HepG2 (cell line): Measurements from ENCODE around the gene CNIH3. TPM values are rescaled to one million over a fixed set of nuclear protein-coding genes. Genes with fewer than 3 reads are reported as not detected.

Source experiments
- ATAC-seq: fragments of 200-7000 bp; cut with Tn5 transposase; 3 replicates; pipeline ENCODE4 v1.9.1; 2020; ENCODE audit warnings: mild to moderate bottlenecking, moderate library complexity
- BruUV-seq: library from RNA; stranded (reverse); fragments of 400-500 nt; replicated peaks from 2 replicates; lab custom pipeline; 2021; lab: Mats Ljungman, UMichigan
- CTCF ChIA-PET: fragments of 300-600 bp; formaldehyde crosslinking; extraction: SDS; loops from one replicate; lab custom pipeline; 2021; ENCODE audit warnings: low total read pairs, inconsistent platforms, low intra/inter-chr PET ratio; lab: Yijun Ruan, JAX
- POLR2A ChIA-PET: fragments of 350-600 bp; sonication (Branson Sonifier 250); formaldehyde crosslinking; loops from one replicate; lab custom pipeline; 2020; ENCODE audit warnings: antibody characterized with exemption, inconsistent platforms; lab: Yijun Ruan, JAX
- DNase-seq: peaks from one replicate; pipeline ENCODE4 v3.0.0-alpha.2; 2015; ENCODE audit warnings: low spot score
- FAIRE-seq: peaks from 3 replicates; lab custom pipeline; 2011; peaks lifted over from hg19 to GRCh38; lab: Jason Lieb, UNC
- H2AFZ ChIP-seq: one replicate; pipeline ENCODE4 v1.6.1; 2011; ENCODE audit warnings: low read length, inconsistent platforms
- H3K27ac ChIP-seq: fragments of 300-600 bp; 3 replicates; pipeline ENCODE4 v1.8.0; 2011; ENCODE audit warnings: mixed run types, mild to moderate bottlenecking, mixed read lengths, low read length, inconsistent platforms; ENCODE audit not compliant: insufficient read depth; ENCODE audit errors: extremely low read length
- H3K27me3 ChIP-seq, 2 experiments: fragments of 200-600 bp in 1 of 2; 2 replicates in 1 of 2; 3 replicates in 1 of 2; pipeline versions ENCODE4 v1.6.0 to v1.8.0; 2011; ENCODE audit warnings: low read length in 2 of 2, mild to moderate bottlenecking in 2 of 2, moderate library complexity in 2 of 2, inconsistent platforms in 1 of 2; ENCODE audit not compliant: insufficient read depth in 2 of 2, control insufficient read depth in 1 of 2
- H3K36me3 ChIP-seq, 2 experiments: fragments of 200-600 bp in 1 of 2; replicated peaks in 1 of 2; 2 replicates in 1 of 2; 3 replicates in 1 of 2; pipeline versions ENCODE4 v1.5.1 to v1.8.0; 2011; ENCODE audit warnings: low read length in 2 of 2, inconsistent platforms in 1 of 2; ENCODE audit not compliant: insufficient read depth in 2 of 2, control insufficient read depth in 1 of 2
- H3K4me1 ChIP-seq: 2 replicates; pipeline ENCODE4 v1.5.1; 2012; ENCODE audit warnings: low read length, inconsistent platforms; ENCODE audit not compliant: insufficient read depth
- H3K4me2 ChIP-seq: 2 replicates; pipeline ENCODE4 v1.6.0; 2011; ENCODE audit warnings: low read depth, low read length, inconsistent platforms
- H3K4me3 ChIP-seq, 3 experiments: fragments of 200-600 bp in 1 of 3; sonication (generic), shearing (Covaris generic) in 1 of 3; replicated peaks in 1 of 3; 2 replicates each; pipeline ENCODE4 v1.5.1; 2011 to 2016; ENCODE audit warnings: low read length in 3 of 3, inconsistent platforms in 2 of 3, low read depth in 2 of 3, mild to moderate bottlenecking in 2 of 3, control low read depth in 1 of 3, mixed read lengths in 1 of 3; ENCODE audit not compliant: insufficient read depth in 1 of 3
- H3K79me2 ChIP-seq: one replicate; pipeline ENCODE4 v1.6.1; 2011; ENCODE audit warnings: low read length, inconsistent platforms; ENCODE audit not compliant: insufficient read depth
- H3K9ac ChIP-seq: 2 replicates; pipeline ENCODE4 v1.6.0; 2011; ENCODE audit warnings: mild to moderate bottlenecking, low read depth, low read length, inconsistent platforms; ENCODE audit not compliant: insufficient read depth
- H3K9me3 ChIP-seq: 2 replicates; pipeline ENCODE4 v1.5.1; 2012; ENCODE audit warnings: mild to moderate bottlenecking, low read length
- H4K20me1 ChIP-seq: 2 replicates; pipeline ENCODE4 v1.6.0; 2011; ENCODE audit warnings: inconsistent platforms, mild to moderate bottlenecking, low read length, moderate library complexity; ENCODE audit not compliant: insufficient read depth
- ASH2L ChIP-seq: fragments of 300-600, 200-600 bp; sonication (generic); IDR thresholded peaks from 2 replicates; pipeline ENCODE4 v1.7.0; 2017; ENCODE audit warnings: low read depth, mild to moderate bottlenecking, moderate library complexity, mixed read lengths, low read length; ENCODE audit not compliant: insufficient read length
- CENPT ChIP-seq: sonication (generic); formaldehyde crosslinking; IDR thresholded peaks from 2 replicates; pipeline ENCODE4 v1.8.0; 2022; ENCODE audit warnings: low read depth, mild to moderate bottlenecking, moderate library complexity, missing genetic modification reagents
- HDAC2 ChIP-seq: sonication (generic); formaldehyde crosslinking; IDR thresholded peaks from 2 replicates; pipeline ENCODE4 v1.4.0; 2020; ENCODE audit warnings: missing genetic modification reagents
- JUN ChIP-seq: sonication (generic); formaldehyde crosslinking; IDR thresholded peaks from 2 replicates; pipeline ENCODE4 v1.4.0; 2020; ENCODE audit warnings: mild to moderate bottlenecking, missing genetic modification reagents
- SOX5 ChIP-seq: IDR thresholded peaks from 2 replicates; pipeline ENCODE4 v1.6.1; 2016; ENCODE audit warnings: borderline replicate concordance
- TARDBP ChIP-seq: sonication (generic); formaldehyde crosslinking; IDR thresholded peaks from 2 replicates; pipeline ENCODE4 v1.8.0; 2022; ENCODE audit warnings: mild to moderate bottlenecking, missing genetic modification reagents
- ZNF124 ChIP-seq: sonication (generic); formaldehyde crosslinking; IDR thresholded peaks from 2 replicates; pipeline ENCODE4 v1.4.0; 2020; ENCODE audit warnings: missing genetic modification reagents
- ZNF44 ChIP-seq: sonication (generic); formaldehyde crosslinking; IDR thresholded peaks from 2 replicates; pipeline ENCODE4 v1.5.1; 2020; ENCODE audit warnings: mild to moderate bottlenecking, missing genetic modification reagents
- ZNF605 ChIP-seq: sonication (generic); formaldehyde crosslinking; IDR thresholded peaks from 2 replicates; pipeline ENCODE4 v1.8.0; 2022; ENCODE audit warnings: mild to moderate bottlenecking, missing genetic modification reagents
- ZNF616 ChIP-seq: sonication (generic); formaldehyde crosslinking; IDR thresholded peaks from 2 replicates; pipeline ENCODE4 v1.5.0; 2020; ENCODE audit warnings: low read depth, mild to moderate bottlenecking, missing genetic modification reagents
- ZNF644 ChIP-seq: IDR thresholded peaks from 2 replicates; pipeline ENCODE4 v1.6.1; 2016; ENCODE audit warnings: low read depth
- WGBS: methylation state at CpG from one replicate; pipeline ENCODE4 v1.1.6; 2017; ENCODE audit warnings: low lambda C conversion rate; 5-methylcytosine and 5-hydroxymethylcytosine counted together
- in situ Hi-C: cut with HindIII; loops from 2 replicates; pipeline ENCODE4 v1.10.0; 2017; ENCODE audit warnings: low pct_unique_long_range_greater_than_20kb; ENCODE audit not compliant: extremely low pct_ligation_motif_present
- intact Hi-C: fragments of 100-400 bp; cut with micrococcal nuclease; formaldehyde crosslinking; loops from one replicate; pipeline ENCODE4 v1.10.0; 2022; ENCODE audit not compliant: unreplicated experiment
- polyA plus RNA-seq, 8 experiments: library from polyadenylated mRNA; depleted of rRNA in 3 of 8; stranded (reverse) in 7 of 8; unstranded in 1 of 8; fragments of >200 nt; fragmentation: Illumina TruSeq in 4 of 8; extraction: Trizol in 4 of 8; gene quantifications; 2 replicates each; pipeline versions ENCODE4 v1.2.1 to v1.2.3, GENCODE V29; 2011 to 2016; ENCODE audit warnings: low read depth in 4 of 8, missing spikeins in 1 of 8, mixed read lengths in 1 of 8; ENCODE audit not compliant: insufficient read depth in 1 of 8
- total RNA-seq, 5 experiments: library from RNA; depleted of rRNA; stranded (reverse); fragments of >200 nt; fragmentation: Illumina TruSeq; extraction: Trizol; gene quantifications; 2 replicates each; pipeline ENCODE4 v1.2.3, GENCODE V29; 2016; ENCODE audit warnings: low read depth in 1 of 5
- TF ChIP-seq, protein P1 (sequence below): sonication (generic); formaldehyde crosslinking; IDR thresholded peaks from 2 replicates; pipeline ENCODE4 v1.5.1; 2020; ENCODE audit warnings: mild to moderate bottlenecking, missing genetic modification reagents, moderate library complexity
- TF ChIP-seq, protein P2 (sequence below): sonication (generic); formaldehyde crosslinking; IDR thresholded peaks from 2 replicates; pipeline ENCODE4 v1.4.0; 2020; ENCODE audit warnings: missing genetic modification reagents
- TF ChIP-seq, protein P3 (sequence below): sonication (generic); formaldehyde crosslinking; IDR thresholded peaks from 2 replicates; pipeline ENCODE4 v1.4.0; 2020; ENCODE audit warnings: low read depth, missing genetic modification reagents
- TF ChIP-seq, protein P4 (sequence below): sonication (generic); formaldehyde crosslinking; IDR thresholded peaks from 2 replicates; pipeline ENCODE4 v1.4.0; 2020; ENCODE audit warnings: missing genetic modification reagents, borderline replicate concordance

CNIH3 gene
- total and polyA plus RNA-seq, 2 of the 13 experiments (the other 11 are each of a cell fraction or from before 2014, with no cell fraction given): 0.36 to 1.1 TPM

DNA sequence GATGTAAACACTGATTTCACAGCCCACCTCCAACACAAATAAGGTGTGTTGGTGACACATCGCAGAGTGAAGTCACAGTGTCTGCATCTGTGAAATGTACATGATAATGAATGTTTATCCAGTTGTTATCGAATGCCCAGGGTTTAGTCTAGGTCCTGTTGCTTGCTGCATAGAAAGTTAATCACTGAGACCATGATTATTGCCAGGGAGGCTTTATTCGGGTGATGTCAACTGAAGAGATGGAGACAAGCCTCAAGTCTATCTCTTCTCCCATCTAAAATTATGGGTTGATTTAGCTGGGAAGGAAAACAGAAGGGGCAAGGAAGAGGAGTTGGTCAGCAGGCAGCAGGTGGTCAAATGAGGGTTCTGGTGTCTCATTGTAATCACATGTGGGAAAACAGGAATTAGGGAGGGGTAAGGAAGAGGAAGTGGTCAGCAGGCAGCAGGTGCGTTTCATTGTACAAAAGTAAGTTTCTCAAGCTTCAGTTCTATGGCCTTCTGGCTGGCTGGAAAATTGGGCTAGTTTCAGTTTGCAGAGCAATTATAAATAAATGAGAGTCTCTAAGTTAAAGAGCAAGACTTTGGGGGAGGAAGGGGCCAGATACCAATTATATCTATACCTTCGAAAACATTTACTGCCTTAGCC is 167.0 kb downstream of the CNIH3 start (continued):
- TF ChIP-seq, protein P1, sequence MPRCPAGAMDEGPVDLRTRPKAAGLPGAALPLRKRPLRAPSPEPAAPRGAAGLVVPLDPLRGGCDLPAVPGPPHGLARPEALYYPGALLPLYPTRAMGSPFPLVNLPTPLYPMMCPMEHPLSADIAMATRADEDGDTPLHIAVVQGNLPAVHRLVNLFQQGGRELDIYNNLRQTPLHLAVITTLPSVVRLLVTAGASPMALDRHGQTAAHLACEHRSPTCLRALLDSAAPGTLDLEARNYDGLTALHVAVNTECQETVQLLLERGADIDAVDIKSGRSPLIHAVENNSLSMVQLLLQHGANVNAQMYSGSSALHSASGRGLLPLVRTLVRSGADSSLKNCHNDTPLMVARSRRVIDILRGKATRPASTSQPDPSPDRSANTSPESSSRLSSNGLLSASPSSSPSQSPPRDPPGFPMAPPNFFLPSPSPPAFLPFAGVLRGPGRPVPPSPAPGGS (CRISPR knock-in tag): no peak
- TF ChIP-seq ZNF616 (CRISPR knock-in tag) (no peak), SOX5 (CRISPR knock-in tag) (no peak), ZNF605 (CRISPR knock-in tag) (no peak)
- TF ChIP-seq, protein P2, sequence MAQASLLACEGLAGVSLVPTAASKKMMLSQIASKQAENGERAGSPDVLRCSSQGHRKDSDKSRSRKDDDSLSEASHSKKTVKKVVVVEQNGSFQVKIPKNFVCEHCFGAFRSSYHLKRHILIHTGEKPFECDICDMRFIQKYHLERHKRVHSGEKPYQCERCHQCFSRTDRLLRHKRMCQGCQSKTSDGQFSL (CRISPR knock-in tag): no peak
- TF ChIP-seq, all 625 proteins: peak for 0

DNA sequence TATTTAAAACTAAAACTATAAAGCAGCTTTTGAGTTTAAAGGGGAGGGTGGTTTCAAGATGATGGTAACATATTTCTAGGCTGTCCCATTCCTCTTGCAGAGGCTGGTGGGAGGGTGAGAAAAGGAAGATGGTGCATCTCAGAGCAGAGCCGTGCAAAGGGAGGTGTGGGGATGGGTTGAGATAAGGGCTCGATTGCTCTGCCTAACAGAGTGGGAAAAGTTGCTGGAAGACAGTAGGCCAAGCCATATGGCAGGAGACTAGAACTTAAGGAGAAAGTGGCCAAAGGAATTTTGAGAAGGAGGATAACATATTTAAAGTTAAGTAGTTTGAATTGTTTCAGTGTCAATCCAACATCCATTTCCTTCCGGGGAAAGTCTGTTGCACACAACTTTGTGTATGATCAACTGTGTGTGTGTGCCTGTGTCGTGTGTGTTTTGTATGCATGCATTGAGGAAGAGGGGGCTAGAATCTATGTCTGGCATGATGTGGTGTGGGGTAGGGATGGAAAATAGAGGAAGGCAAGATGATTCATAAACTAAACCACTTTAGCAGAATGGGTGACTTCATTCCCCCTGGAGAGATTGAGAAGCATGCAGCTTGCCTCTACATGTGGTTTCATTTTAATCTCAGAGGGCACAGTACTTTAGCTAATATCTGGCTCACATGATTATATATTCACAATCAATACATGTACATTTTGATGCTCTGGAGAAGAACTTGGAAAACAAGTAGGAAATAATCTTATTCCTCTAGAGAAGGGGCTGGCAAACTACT is 168.3 kb downstream of the CNIH3 start:
- BruUV-seq: no TSS peak
- 53% methylated on average over 4 of the region's 4 CpGs for WGBS
- Histone ChIP-seq H2AFZ (no peak overlapping the region), H4K20me1 (no peaks in the 10 kb centered on the region), H3K4me2 (no peak overlapping the region), H3K27ac (no peak overlapping the region), H3K9me3 (no peaks in the 10 kb centered on the region), H3K4me3 (no peak overlapping the region), H3K36me3 (no peaks in the 10 kb centered on the region), H3K79me2 (no peaks in the 10 kb centered on the region), H3K4me1 (peaks cover 15% of the 10 kb centered on the region), H3K9ac (no peak overlapping the region), H3K27me3 (no peaks in the 10 kb centered on the region)
- POLR2A ChIA-PET: no interaction called here
- in situ Hi-C loops: no loop called here
- FAIRE-seq (no peak), DNase-seq (no peak), ATAC-seq (no peak)
- CTCF ChIA-PET: no interaction called here
- intact Hi-C loops: no loop called here
- TF ChIP-seq ZNF44 (CRISPR knock-in tag): no peak
- no peak for TF ChIP-seq ZNF644 (CRISPR knock-in tag)
- TF ChIP-seq JUN (CRISPR knock-in tag): no peak
- no peak for TF ChIP-seq CENPT (CRISPR knock-in tag)
- TF ChIP-seq, protein P3, sequence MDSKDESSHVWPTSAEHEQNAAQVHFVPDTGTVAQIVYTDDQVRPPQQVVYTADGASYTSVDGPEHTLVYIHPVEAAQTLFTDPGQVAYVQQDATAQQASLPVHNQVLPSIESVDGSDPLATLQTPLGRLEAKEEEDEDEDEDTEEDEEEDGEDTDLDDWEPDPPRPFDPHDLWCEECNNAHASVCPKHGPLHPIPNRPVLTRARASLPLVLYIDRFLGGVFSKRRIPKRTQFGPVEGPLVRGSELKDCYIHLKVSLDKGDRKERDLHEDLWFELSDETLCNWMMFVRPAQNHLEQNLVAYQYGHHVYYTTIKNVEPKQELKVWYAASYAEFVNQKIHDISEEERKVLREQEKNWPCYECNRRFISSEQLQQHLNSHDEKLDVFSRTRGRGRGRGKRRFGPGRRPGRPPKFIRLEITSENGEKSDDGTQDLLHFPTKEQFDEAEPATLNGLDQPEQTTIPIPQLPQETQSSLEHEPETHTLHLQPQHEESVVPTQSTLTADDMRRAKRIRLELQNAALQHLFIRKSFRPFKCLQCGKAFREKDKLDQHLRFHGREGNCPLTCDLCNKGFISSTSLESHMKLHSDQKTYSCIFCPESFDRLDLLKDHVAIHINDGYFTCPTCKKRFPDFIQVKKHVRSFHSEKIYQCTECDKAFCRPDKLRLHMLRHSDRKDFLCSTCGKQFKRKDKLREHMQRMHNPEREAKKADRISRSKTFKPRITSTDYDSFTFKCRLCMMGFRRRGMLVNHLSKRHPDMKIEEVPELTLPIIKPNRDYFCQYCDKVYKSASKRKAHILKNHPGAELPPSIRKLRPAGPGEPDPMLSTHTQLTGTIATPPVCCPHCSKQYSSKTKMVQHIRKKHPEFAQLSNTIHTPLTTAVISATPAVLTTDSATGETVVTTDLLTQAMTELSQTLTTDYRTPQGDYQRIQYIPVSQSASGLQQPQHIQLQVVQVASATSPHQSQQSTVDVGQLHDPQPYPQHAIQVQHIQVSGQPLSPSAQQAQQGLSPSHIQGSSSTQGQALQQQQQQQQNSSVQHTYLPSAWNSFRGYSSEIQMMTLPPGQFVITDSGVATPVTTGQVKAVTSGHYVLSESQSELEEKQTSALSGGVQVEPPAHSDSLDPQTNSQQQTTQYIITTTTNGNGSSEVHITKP (CRISPR knock-in tag): no peak
- no peak for TF ChIP-seq TARDBP (CRISPR knock-in tag)
- TF ChIP-seq HDAC2 (CRISPR knock-in tag): no peak
- TF ChIP-seq, protein P4, sequence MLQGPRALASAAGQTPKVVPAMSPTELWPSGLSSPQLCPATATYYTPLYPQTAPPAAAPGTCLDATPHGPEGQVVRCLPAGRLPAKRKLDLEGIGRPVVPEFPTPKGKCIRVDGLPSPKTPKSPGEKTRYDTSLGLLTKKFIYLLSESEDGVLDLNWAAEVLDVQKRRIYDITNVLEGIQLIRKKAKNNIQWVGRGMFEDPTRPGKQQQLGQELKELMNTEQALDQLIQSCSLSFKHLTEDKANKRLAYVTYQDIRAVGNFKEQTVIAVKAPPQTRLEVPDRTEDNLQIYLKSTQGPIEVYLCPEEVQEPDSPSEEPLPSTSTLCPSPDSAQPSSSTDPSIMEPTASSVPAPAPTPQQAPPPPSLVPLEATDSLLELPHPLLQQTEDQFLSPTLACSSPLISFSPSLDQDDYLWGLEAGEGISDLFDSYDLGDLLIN: no peak
- no peak for TF ChIP-seq ZNF124 (CRISPR knock-in tag)
- TF ChIP-seq ASH2L: no peak
